Dermis microvascular lymphatic vessel endothelial cell (primary cell): ENCODE measurements around the gene HLA-F. TPM values are rescaled to one million over a fixed set of nuclear protein-coding genes. Genes with fewer than 3 reads are reported as not detected.

Source experiments
- DNase-seq, 2 donors: peaks; one replicate each; pipeline versions ENCODE4 v3.0.0 to v3.0.0-alpha.2; 2010; ENCODE audit warnings: low read depth in 2 of 2
- total RNA-seq: library from RNA; depleted of rRNA; stranded (reverse); fragments of >200 nt; gene quantifications from 2 replicates; pipeline ENCODE4 v1.2.1, GENCODE V29; 2014

HLA-F gene
- 15.0 and 22.3 TPM in 2 replicates for total RNA-seq

- DNase-seq = peak; percentile 61 to 85
Measured at GRCh38 chr6:29723262-29723665, at the start of gene HLA-F. Gene HLA-F (plus strand): TSS chr6:29723434. CDS start chr6:29723464, 30 bp downstream.

GRCh38 chr6:29674008-29674407 lies 49.2 kb upstream of the HLA-F start:
- no peak for DNase-seq

- DNase-seq = no peak
Measured at GRCh38 chr6:29675561-29675960, 47.7 kb upstream of the HLA-F start.

GRCh38 chr6:29676981-29677601 lies 46.1 kb upstream of the HLA-F start:
- peak in 1 of 2 donors; percentile 35 for DNase-seq

- DNase-seq = peak in 1 of 2 donors; percentile 8
Measured at GRCh38 chr6:29678114-29678513, 45.1 kb upstream of the HLA-F start.

- no peak for DNase-seq
Measured at GRCh38 chr6:29679962-29680361, 43.3 kb upstream of the HLA-F start.

- no peak for DNase-seq
Measured at GRCh38 chr6:29680416-29680815, 42.8 kb upstream of the HLA-F start.

GRCh38 chr6:29680904-29681303 lies 42.3 kb upstream of the HLA-F start, which contains the start of gene ZFP57:
Gene ZFP57 (minus strand): TSS chr6:29681152. CDS start chr6:29677003, 4,149 bp downstream.
- DNase-seq = no peak

GRCh38 chr6:29681811-29682210 lies 41.4 kb upstream of the HLA-F start:
- no peak for DNase-seq

GRCh38 chr6:29685718-29686326 lies 37.4 kb upstream of the HLA-F start:
- peak in 1 of 2 donors; percentile 9 for DNase-seq

GRCh38 chr6:29694637-29695036 lies 28.6 kb upstream of the HLA-F start:
- no peak for DNase-seq

- DNase-seq = peak in 1 of 2 donors; percentile 25
Measured at GRCh38 chr6:29696147-29697125, 26.8 kb upstream of the HLA-F start.

GRCh38 chr6:29702519-29703103 lies 20.6 kb upstream of the HLA-F start:
- peak in 1 of 2 donors; percentile 45 for DNase-seq

- DNase-seq = peak; percentile 28 to 34
Measured at GRCh38 chr6:29705389-29706231, 17.6 kb upstream of the HLA-F start.

- DNase-seq = no peak
Measured at GRCh38 chr6:29708432-29709179, 14.6 kb upstream of the HLA-F start.

GRCh38 chr6:29709188-29709587 lies 14.0 kb upstream of the HLA-F start:
- DNase-seq = no peak

GRCh38 chr6:29710281-29710941 lies 12.8 kb upstream of the HLA-F start:
- DNase-seq = no peak

- DNase-seq = no peak
Measured at GRCh38 chr6:29720863-29721262, 2.4 kb upstream of the HLA-F start.
